H1 (cell line): ENCODE results near the gene NELL1. TPM values are rescaled to one million over a fixed set of nuclear protein-coding genes. Genes with fewer than 3 reads are reported as not detected.

Experiments
- CTCF ChIA-PET: fragments of 300-600 bp; sonication (Branson Sonifier 250); formaldehyde crosslinking; loops from one replicate; lab custom pipeline; 2021; ENCODE audit not compliant: partially characterized antibody; lab: Charles Lee
- POLR2A ChIA-PET: fragments of 300-600 bp; sonication (Branson Sonifier 250); formaldehyde crosslinking; loops from one replicate; lab custom pipeline; 2021; ENCODE audit warnings: inconsistent platforms; ENCODE audit not compliant: partially characterized antibody; lab: Charles Lee
- DNase-seq, 2 experiments: peaks; one replicate each; pipeline versions ENCODE4 v3.0.0 to v3.0.0-alpha.2; 2010 to 2022; ENCODE audit warnings: low spot score in 2 of 2, low read depth in 1 of 2, mixed read lengths in 1 of 2
- FAIRE-seq: peaks from 2 replicates; lab custom pipeline; 2011; peaks lifted over from hg19 to GRCh38; lab: Jason Lieb, UNC
- H2AFZ ChIP-seq: 2 replicates; pipeline ENCODE4 v1.8.1; 2012; ENCODE audit warnings: low read length, inconsistent platforms
- H2AK5ac ChIP-seq: 2 replicates; pipeline ENCODE4 v1.6.1; 2013; ENCODE audit warnings: low read depth, low read length
- H2BK120ac ChIP-seq: replicated peaks from 2 replicates; pipeline ENCODE3; 2013; ENCODE audit warnings: low read depth, low read length, inconsistent platforms
- H2BK12ac ChIP-seq: 2 replicates; pipeline ENCODE4 v1.6.1; 2013; ENCODE audit warnings: low read depth, low read length
- H2BK15ac ChIP-seq: 2 replicates; pipeline ENCODE4 v1.6.1; 2013; ENCODE audit warnings: low read length
- H2BK20ac ChIP-seq: 2 replicates; pipeline ENCODE4 v1.6.1; 2013; ENCODE audit warnings: low read length
- H2BK5ac ChIP-seq: 2 replicates; pipeline ENCODE4 v1.6.1; 2013; ENCODE audit warnings: low read depth, low read length
- H3K14ac ChIP-seq: 2 replicates; pipeline ENCODE4 v1.6.1; 2013; ENCODE audit warnings: inconsistent platforms; ENCODE audit not compliant: insufficient read length
- H3K18ac ChIP-seq: 2 replicates; pipeline ENCODE4 v1.6.1; 2013; ENCODE audit warnings: low read length; ENCODE audit errors: extremely low read depth
- H3K23ac ChIP-seq: 2 replicates; pipeline ENCODE4 v1.6.1; 2013; ENCODE audit warnings: inconsistent platforms; ENCODE audit not compliant: insufficient read length
- H3K23me2 ChIP-seq: 2 replicates; pipeline ENCODE4 v1.6.1; 2013; ENCODE audit warnings: low read depth, low read length
- H3K27ac ChIP-seq: 2 replicates; pipeline ENCODE4 v1.6.1; 2011; ENCODE audit warnings: low read depth, low read length, inconsistent platforms
- H3K27me3 ChIP-seq, 4 experiments: replicated peaks in 1 of 4; 1 replicate in 1 of 4; 2 replicates in 3 of 4; pipeline versions ENCODE4 v1.6.1 to v1.8.1; 2011 to 2013; ENCODE audit warnings: low read length in 3 of 4, mild to moderate bottlenecking in 3 of 4, inconsistent platforms in 2 of 4, mixed read lengths in 2 of 4, moderate library complexity in 1 of 4; ENCODE audit not compliant: control insufficient read depth in 3 of 4, insufficient read depth in 3 of 4; ENCODE audit errors: extremely low read depth in 1 of 4
- H3K36me3 ChIP-seq, 4 experiments: 2 replicates each; pipeline versions ENCODE4 v1.6.1 to v1.8.1; 2011 to 2013; ENCODE audit warnings: mild to moderate bottlenecking in 4 of 4, low read length in 3 of 4, moderate library complexity in 2 of 4, control low read depth in 1 of 4, inconsistent platforms in 1 of 4; ENCODE audit not compliant: insufficient read depth in 4 of 4, control insufficient read depth in 2 of 4
- H3K4ac ChIP-seq: replicated peaks from 2 replicates; pipeline ENCODE3; 2013; ENCODE audit warnings: low read length, low read depth, mixed read lengths, inconsistent platforms; ENCODE audit not compliant: insufficient read length
- H3K4me1 ChIP-seq, 4 experiments: replicated peaks in 1 of 4; 1 replicate in 1 of 4; 2 replicates in 3 of 4; pipeline versions ENCODE4 v1.6.1 to v1.8.1; 2011 to 2013; ENCODE audit warnings: low read length in 3 of 4, inconsistent platforms in 2 of 4, mixed read lengths in 1 of 4; ENCODE audit not compliant: insufficient read depth in 4 of 4, control insufficient read depth in 3 of 4
- H3K4me2 ChIP-seq, 2 experiments: 2 replicates each; pipeline versions ENCODE4 v1.6.1 to v1.8.1; 2011 to 2013; ENCODE audit warnings: low read depth in 2 of 2, low read length in 2 of 2, control low read depth in 1 of 2, inconsistent platforms in 1 of 2, mild to moderate bottlenecking in 1 of 2; ENCODE audit not compliant: insufficient read depth in 1 of 2
- H3K4me3 ChIP-seq, 4 experiments: fragments of 200-600, 300-600 bp in 1 of 4; sonication (generic), shearing (Covaris generic), sonication (Bioruptor Twin) in 1 of 4; 2 replicates each; pipeline versions ENCODE4 v1.5.1 to v1.8.1; 2011 to 2016; ENCODE audit warnings: low read length in 4 of 4, low read depth in 3 of 4, control low read depth in 2 of 4, inconsistent platforms in 2 of 4, mild to moderate bottlenecking in 2 of 4, mixed read lengths in 1 of 4, moderate library complexity in 1 of 4; ENCODE audit not compliant: insufficient read depth in 2 of 4; ENCODE audit errors: extremely low read depth in 1 of 4
- H3K56ac ChIP-seq: replicated peaks from 2 replicates; pipeline ENCODE3; 2013; ENCODE audit warnings: low read depth, mild to moderate bottlenecking, mixed read lengths, low read length, inconsistent platforms; ENCODE audit not compliant: insufficient read length
- H3K79me1 ChIP-seq: 2 replicates; pipeline ENCODE4 v1.6.1; 2013; ENCODE audit warnings: low read depth, low read length, control low read depth
- H3K79me2 ChIP-seq, 2 experiments: 2 replicates each; pipeline versions ENCODE4 v1.6.1 to v1.8.1; 2012 to 2013; ENCODE audit warnings: low read length in 2 of 2, mild to moderate bottlenecking in 2 of 2, inconsistent platforms in 1 of 2; ENCODE audit not compliant: insufficient read depth in 2 of 2, control insufficient read depth in 1 of 2
- H3K9ac ChIP-seq, 4 experiments: replicated peaks in 1 of 4; 1 replicate in 1 of 4; 2 replicates in 3 of 4; pipeline versions ENCODE4 v1.6.1 to v1.8.1; 2011 to 2013; ENCODE audit warnings: low read depth in 3 of 4, low read length in 3 of 4, control low read depth in 2 of 4, mild to moderate bottlenecking in 2 of 4, moderate library complexity in 2 of 4, inconsistent platforms in 1 of 4; ENCODE audit errors: extremely low read depth in 1 of 4
- H3K9me3 ChIP-seq, 2 experiments: 2 replicates each; pipeline versions ENCODE4 v1.6.1 to v1.8.1; 2012 to 2013; ENCODE audit warnings: mild to moderate bottlenecking in 2 of 2, moderate library complexity in 2 of 2, control low read depth in 1 of 2, inconsistent platforms in 1 of 2, low read depth in 1 of 2, low read length in 1 of 2, mixed read lengths in 1 of 2; ENCODE audit not compliant: insufficient read depth in 2 of 2
- H4K20me1 ChIP-seq, 2 experiments: replicated peaks in 1 of 2; 2 replicates each; pipeline versions ENCODE3 to v1.8.1; 2011 to 2013; ENCODE audit warnings: inconsistent platforms in 2 of 2, low read length in 2 of 2, mild to moderate bottlenecking in 1 of 2; ENCODE audit not compliant: insufficient read depth in 2 of 2, control insufficient read depth in 1 of 2
- H4K5ac ChIP-seq: 2 replicates; pipeline ENCODE4 v1.6.1; 2013; ENCODE audit warnings: low read length, low read depth, mixed read lengths, inconsistent platforms; ENCODE audit not compliant: insufficient read length
- H4K8ac ChIP-seq: 2 replicates; pipeline ENCODE4 v1.8.0; 2013; ENCODE audit warnings: mild to moderate bottlenecking, moderate library complexity, low read length, inconsistent platforms; ENCODE audit not compliant: insufficient read depth; ENCODE audit errors: extremely low read depth
- H4K91ac ChIP-seq: replicated peaks from 2 replicates; pipeline ENCODE3; 2013; ENCODE audit warnings: low read length, mixed read lengths, inconsistent platforms; ENCODE audit not compliant: insufficient read length
- KDM4A ChIP-seq: IDR thresholded peaks from one replicate; pipeline ENCODE4 v1.7.1; 2012; ENCODE audit warnings: low read depth, mild to moderate bottlenecking, moderate library complexity, low read length, inconsistent platforms; ENCODE audit not compliant: severe bottlenecking
- YY1 ChIP-seq: IDR thresholded peaks from 2 replicates; pipeline ENCODE4 v1.6.1; 2011; ENCODE audit warnings: low read depth, mild to moderate bottlenecking, low read length
- WGBS, 2 experiments: shearing (Covaris generic) in 1 of 2; methylation state at CpG; one replicate each; pipeline versions ENCODE4 v1.1.6 to v1.1.7; 2013 to 2015; ENCODE audit warnings: low lambda C conversion rate in 2 of 2, mixed read lengths in 2 of 2, inconsistent platforms in 1 of 2, low coverage in 1 of 2, missing lambda C conversion rate in 1 of 2; ENCODE audit not compliant: insufficient replicate concordance in 2 of 2, insufficient coverage in 1 of 2, insufficient read length in 1 of 2; ENCODE audit errors: extremely low coverage in 1 of 2, missing lambda C conversion rate in 1 of 2; 5-methylcytosine and 5-hydroxymethylcytosine counted together
- polyA plus RNA-seq, 7 experiments: library from polyadenylated mRNA; depleted of rRNA in 3 of 7; stranded (reverse) in 5 of 7; unstranded in 2 of 7; fragments of >200 nt in 5 of 7; fragments of 200-250 nt in 2 of 7; gene quantifications; 1 replicate in 5 of 7; 2 replicates in 1 of 7; 4 replicates in 1 of 7; pipeline versions ENCODE4 v1.2.1 to v1.2.3, GENCODE V29; 2011 to 2013; ENCODE audit warnings: missing spikeins in 2 of 7, mixed read lengths in 2 of 7
- total RNA-seq: library from RNA; stranded (reverse); fragmentation: NEBNext Ultra II Directional; extraction: Animal tissue kit (Norgen Biotek cat#: 25700); gene quantifications from 2 replicates; pipeline ENCODE4 v1.2.1, GENCODE V29; 2021

The NELL1 gene
- total and polyA plus RNA-seq, 2 of the 8 experiments (the other 6 are each of a cell fraction or from before 2014, with no cell fraction given), result 0.21 TPM; not detected in 1

- no peak overlapping the region for H2AFZ ChIP-seq
- 90% methylated on average over 5 of the region's 5 CpGs; no CpG with 5 or more reads in 1 of the 2 experiments for WGBS, 2 experiments
These were observed 436.0 kb downstream of the NELL1 start for GRCh38 chr11:21105196-21105917.

More at GRCh38 chr11:21105196-21105917, 436.0 kb downstream of the NELL1 start:
- Histone ChIP-seq H3K23me2 (no peaks in the 10 kb centered on the region), H4K91ac (no peak overlapping the region), H2AK5ac (no peak overlapping the region), H4K8ac (no peak overlapping the region), H2BK15ac (no peak overlapping the region), H3K4me3 (no peak overlapping the region), H3K18ac (no peak overlapping the region), H3K36me3 (no peaks in the 10 kb centered on the region), H3K4me1 (no peaks in the 10 kb centered on the region), H3K9ac (no peak overlapping the region), H4K5ac (no peak overlapping the region), H3K23ac (no peak overlapping the region), H2BK120ac (no peak overlapping the region), H3K4ac (no peak overlapping the region), H3K9me3 (peaks cover 5 to 9% of the 10 kb centered on the region in 2 experiments; a peak in 2 of 4 replicates), H4K20me1 (no peaks in the 10 kb centered on the region), H2BK20ac (no peak overlapping the region), H3K79me2 (no peaks in the 10 kb centered on the region), H3K27ac (no peak overlapping the region), H3K27me3 (peaks cover 0 to 1% (median 0%) of the 10 kb centered on the region in 4 experiments; a peak in 1 of 7 replicates)
- CTCF ChIA-PET, result interaction anchor here (0.6 to 1.0 kb wide), 2 partner anchors 223 to 1548 kb away, joined by 3 read pairs; no protein-coding TSS in a partner anchor
- DNase-seq, result no peak
- FAIRE-seq, result no peak
- no peak for TF ChIP-seq KDM4A
- TF ChIP-seq YY1, result peak; percentile 49; the same call in 1 of the 2 replicates
- TF ChIP-seq, all 59 proteins: peak for 1
- H3K56ac ChIP-seq, result no peak overlapping the region
- no peak overlapping the region for H2BK12ac ChIP-seq
- no peak overlapping the region for H2BK5ac ChIP-seq
- no peak overlapping the region for H3K14ac ChIP-seq
- H3K79me1 ChIP-seq, result no peaks in the 10 kb centered on the region
- H3K4me2 ChIP-seq, result no peak overlapping the region
- POLR2A ChIA-PET, result interaction anchor here (0.7 kb wide), 1 partner anchor 45 kb away, joined by 3 read pairs; no protein-coding TSS in a partner anchor
